ENCODE data around the gene C5orf34. TPM values are rescaled to one million over a fixed set of nuclear protein-coding genes. Genes with fewer than 3 reads are reported as not detected.

C5orf34 gene
- total and polyA plus RNA-seq, 9 of the 15 experiments (the other 6 are each of a cell fraction or from before 2014, with no cell fraction given) = 13.2 to 32.6 (median 20.7) TPM

- TF ChIP-seq THRB (CRISPR knock-in tag; conservative IDR thresholded peaks at IDR 0.05) = no peak
- no peak for TF ChIP-seq ARID3B (CRISPR knock-in tag; IDR thresholded peaks at IDR 0.05; ENCODE audit: borderline replicate concordance)
- TF ChIP-seq TCF15 (CRISPR knock-in tag; IDR thresholded peaks at IDR 0.05) = no peak
- no peak for TF ChIP-seq ADNP (tag; IDR thresholded peaks at IDR 0.05)
- TF ChIP-seq YY1 (IDR thresholded peaks at IDR 0.05; ENCODE audit: borderline replicate concordance in 1 of 3, control insufficient read depth in 1 of 3, extremely low read depth in 1 of 3, insufficient read depth in 3 of 3, insufficient read length in 1 of 3, insufficient replicate concordance in 2 of 3, low read depth in 1 of 3, low read length in 2 of 3) = no peak
- no peak for TF ChIP-seq RCOR1 (IDR thresholded peaks at IDR 0.05; ENCODE audit: borderline replicate concordance in 1 of 2, low read depth in 2 of 2, low read length in 2 of 2)
- TF ChIP-seq NONO (IDR thresholded peaks at IDR 0.05; ENCODE audit: low read depth in 2 of 2, low read length in 1 of 2) = no peak
- no peak for TF ChIP-seq HOXB6 (CRISPR knock-in tag; IDR thresholded peaks at IDR 0.05; ENCODE audit: borderline replicate concordance)
- no peak for TF ChIP-seq ARNT (IDR thresholded peaks at IDR 0.05)
- no peak for TF ChIP-seq WHSC1 (IDR thresholded peaks at IDR 0.05; ENCODE audit: low read length)
- TF ChIP-seq ZBTB40 (IDR thresholded peaks at IDR 0.05) = 0 out of 2 replicates have a peak, but pooled peaks have one; percentile 11
- TF ChIP-seq ZBTB40 (CRISPR knock-in tag; IDR thresholded peaks at IDR 0.05) = no peak
- no peak for TF ChIP-seq FOS (IDR thresholded peaks at IDR 0.05; ENCODE audit: extremely low read depth, insufficient read length)
- TF ChIP-seq FOXK2 (conservative IDR thresholded peaks at IDR 0.05 in 1 of 2, IDR thresholded peaks at IDR 0.05 in 1 of 2; ENCODE audit: low read depth in 2 of 2) = no peak
Observed at GRCh38 chr5:43555895-43556606, 41.1 kb upstream of the C5orf34 start (continued).

Data from K562 (cell line).